Parathyroid adenoma (tissue), 2 donors: Measurements from ENCODE around the gene RIPOR2.

Experiments
- H2AFZ ChIP-seq: fragments of 300-600 bp; sonication (generic); one replicate; pipeline ENCODE4 v1.7.0; 2017; ENCODE audit warnings: antibody characterized with exemption, mild to moderate bottlenecking
- H3K27ac ChIP-seq: fragments of 300-600 bp; sonication (generic); one replicate; pipeline ENCODE4 v1.7.0; 2017
- H3K27me3 ChIP-seq: fragments of 300-600 bp; sonication (generic); one replicate; pipeline ENCODE4 v1.7.0; 2017; ENCODE audit warnings: low read length; ENCODE audit not compliant: control insufficient read depth, insufficient read depth
- H3K36me3 ChIP-seq: fragments of 300-600 bp; sonication (generic); one replicate; pipeline ENCODE4 v1.7.0; 2017; ENCODE audit warnings: low read length; ENCODE audit not compliant: control insufficient read depth, insufficient read depth
- H3K4me1 ChIP-seq: fragments of 300-600 bp; sonication (generic); one replicate; pipeline ENCODE4 v1.7.0; 2017; ENCODE audit warnings: control low read depth
- H3K4me2 ChIP-seq: fragments of 300-600 bp; sonication (generic); one replicate; pipeline ENCODE4 v1.7.0; 2017; ENCODE audit warnings: low read length
- H3K4me3 ChIP-seq: fragments of 300-600 bp; sonication (generic); one replicate; pipeline ENCODE4 v1.7.0; 2017; ENCODE audit warnings: low read depth, low read length
- H3K79me2 ChIP-seq: fragments of 300-600 bp; sonication (generic); one replicate; pipeline ENCODE4 v1.7.0; 2017; ENCODE audit warnings: control low read depth
- H3K9ac ChIP-seq: fragments of 300-600 bp; sonication (generic); one replicate; pipeline ENCODE4 v1.7.0; 2017; ENCODE audit warnings: mild to moderate bottlenecking
- H3K9me3 ChIP-seq: fragments of 300-600 bp; sonication (generic); one replicate; pipeline ENCODE4 v1.7.0; 2017; ENCODE audit warnings: low read length; ENCODE audit not compliant: control insufficient read depth
- CTCF ChIP-seq: fragments of 300-600 bp; sonication (generic); IDR thresholded peaks from one replicate; pipeline ENCODE4 v1.7.0; 2017; ENCODE audit warnings: antibody characterized with exemption, mild to moderate bottlenecking
- donor health status: primary hyperparathyroidism.

The RIPOR2 gene

GRCh38 chr6:24907919-24908649, 27.7 kb downstream of the RIPOR2 start:
- no peaks in the 10 kb centered on the region for H3K27me3 ChIP-seq
- H3K4me1 ChIP-seq, result peaks cover 7% of the 10 kb centered on the region
- TF ChIP-seq CTCF, result no peak
- no peaks in the 10 kb centered on the region for H3K9me3 ChIP-seq
- H3K4me3 ChIP-seq, result no peak overlapping the region
- H3K9ac ChIP-seq, result no peak overlapping the region
- no peaks in the 10 kb centered on the region for H3K36me3 ChIP-seq
- no peak overlapping the region for H2AFZ ChIP-seq
- no peaks in the 10 kb centered on the region for H3K79me2 ChIP-seq
- H3K4me2 ChIP-seq, result no peak overlapping the region
- no peak overlapping the region for H3K27ac ChIP-seq

DNA sequence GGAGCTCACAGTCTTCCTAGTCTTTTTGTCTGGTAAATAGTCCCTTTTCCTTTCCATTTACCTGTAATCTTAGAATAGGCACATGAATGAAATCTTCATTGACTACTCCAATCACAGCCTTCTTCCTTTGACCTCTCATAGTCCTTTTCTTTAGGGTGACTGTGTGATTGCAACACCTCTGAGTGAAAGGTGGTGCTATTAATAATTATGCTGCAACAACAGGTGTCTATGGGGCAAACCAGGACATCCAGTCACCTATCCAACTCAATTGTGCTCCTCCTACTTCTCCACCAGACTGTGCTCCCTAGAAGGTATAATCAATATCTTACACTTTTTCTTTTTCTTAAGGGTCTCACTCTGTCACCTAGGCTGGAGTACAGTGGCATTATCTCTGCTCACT, 29.4 kb downstream of the RIPOR2 start:
- no peak overlapping the region for H3K27ac ChIP-seq

GRCh38 chr6:24905483-24905882, 30.3 kb downstream of the RIPOR2 start:
- Histone ChIP-seq H2AFZ (no peak overlapping the region), H3K27me3 (no peaks in the 10 kb centered on the region), H3K9me3 (no peaks in the 10 kb centered on the region), H3K36me3 (no peaks in the 10 kb centered on the region), H3K79me2 (no peaks in the 10 kb centered on the region), H3K4me3 (no peak overlapping the region), H3K4me2 (no peak overlapping the region), H3K4me1 (no peaks in the 10 kb centered on the region), H3K27ac (no peak overlapping the region), H3K9ac (no peak overlapping the region)
- no peak for TF ChIP-seq CTCF

More for the DNA sequence above, 29.4 kb downstream of the RIPOR2 start:
- peaks cover 2% of the 10 kb centered on the region for H3K4me1 ChIP-seq
- no peak overlapping the region for H3K9ac ChIP-seq
- H3K4me2 ChIP-seq, result no peak overlapping the region
- no peaks in the 10 kb centered on the region for H3K79me2 ChIP-seq
- no peak for TF ChIP-seq CTCF
- H2AFZ ChIP-seq, result no peak overlapping the region
- no peak overlapping the region for H3K4me3 ChIP-seq
- H3K27me3 ChIP-seq, result no peaks in the 10 kb centered on the region
- no peaks in the 10 kb centered on the region for H3K9me3 ChIP-seq
- H3K36me3 ChIP-seq, result no peaks in the 10 kb centered on the region

DNA sequence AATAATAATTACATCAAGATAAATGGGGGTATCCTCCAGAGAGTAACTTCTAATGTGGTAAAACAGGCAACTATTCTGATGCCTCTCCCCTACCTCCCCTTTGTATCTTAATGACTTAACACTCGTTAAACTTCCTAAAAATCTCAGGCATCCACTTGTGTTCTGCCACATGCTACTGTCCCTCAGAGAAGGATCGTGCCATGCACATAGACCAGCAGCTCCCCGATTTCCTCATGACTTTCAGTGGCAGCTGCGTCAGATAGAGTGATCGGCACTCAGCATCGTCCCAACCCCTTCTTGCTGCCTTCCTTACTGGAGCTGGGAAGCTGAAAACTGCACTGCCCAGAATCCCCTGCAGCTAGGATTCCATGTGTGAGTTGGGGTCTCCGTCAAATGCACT, 32.1 kb downstream of the RIPOR2 start:
- Histone ChIP-seq H3K27ac (no peak overlapping the region), H3K4me2 (no peak overlapping the region), H3K9ac (no peak overlapping the region), H3K9me3 (no peaks in the 10 kb centered on the region), H3K4me1 (no peaks in the 10 kb centered on the region), H3K27me3 (no peaks in the 10 kb centered on the region), H3K36me3 (no peaks in the 10 kb centered on the region), H3K79me2 (no peaks in the 10 kb centered on the region), H3K4me3 (no peak overlapping the region), H2AFZ (no peak overlapping the region)
- no peak for TF ChIP-seq CTCF

DNA sequence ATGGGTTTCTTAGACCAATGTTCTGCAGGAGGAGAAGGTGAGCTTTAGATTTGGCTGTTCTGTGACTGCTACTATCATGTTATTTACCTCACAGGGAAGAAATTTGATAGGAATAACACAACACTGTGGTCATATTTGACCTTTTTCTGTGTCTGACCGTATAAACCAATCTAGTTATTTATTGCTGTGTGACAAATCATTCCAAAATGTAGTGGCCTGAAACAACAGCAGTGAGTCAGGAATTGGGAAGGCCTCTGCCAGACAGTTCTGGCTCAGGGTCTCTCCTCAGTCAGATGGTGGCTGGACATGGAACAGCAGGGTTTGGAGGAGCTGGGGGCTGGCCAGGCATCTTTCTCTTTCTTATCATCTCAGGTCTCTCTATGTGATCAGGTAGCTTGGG, 33.0 kb downstream of the RIPOR2 start:
- Histone ChIP-seq H3K4me1 (no peaks in the 10 kb centered on the region), H3K36me3 (no peaks in the 10 kb centered on the region), H3K4me3 (no peak overlapping the region), H3K79me2 (no peaks in the 10 kb centered on the region), H3K27me3 (no peaks in the 10 kb centered on the region), H2AFZ (no peak overlapping the region), H3K9ac (no peak overlapping the region), H3K4me2 (no peak overlapping the region), H3K9me3 (no peaks in the 10 kb centered on the region), H3K27ac (no peak overlapping the region)
- no peak for TF ChIP-seq CTCF
